Activated CD4-positive, alpha-beta T cell treated with anti-CD3 and anti-CD28 coated beads for 4 hours (primary cell): ENCODE results near the gene ZMYND15.

Experiments
- DNase-seq, 2 donors: peaks; one replicate each; pipeline ENCODE4 v3.0.0-alpha.2; 2020

Gene ZMYND15

DNA sequence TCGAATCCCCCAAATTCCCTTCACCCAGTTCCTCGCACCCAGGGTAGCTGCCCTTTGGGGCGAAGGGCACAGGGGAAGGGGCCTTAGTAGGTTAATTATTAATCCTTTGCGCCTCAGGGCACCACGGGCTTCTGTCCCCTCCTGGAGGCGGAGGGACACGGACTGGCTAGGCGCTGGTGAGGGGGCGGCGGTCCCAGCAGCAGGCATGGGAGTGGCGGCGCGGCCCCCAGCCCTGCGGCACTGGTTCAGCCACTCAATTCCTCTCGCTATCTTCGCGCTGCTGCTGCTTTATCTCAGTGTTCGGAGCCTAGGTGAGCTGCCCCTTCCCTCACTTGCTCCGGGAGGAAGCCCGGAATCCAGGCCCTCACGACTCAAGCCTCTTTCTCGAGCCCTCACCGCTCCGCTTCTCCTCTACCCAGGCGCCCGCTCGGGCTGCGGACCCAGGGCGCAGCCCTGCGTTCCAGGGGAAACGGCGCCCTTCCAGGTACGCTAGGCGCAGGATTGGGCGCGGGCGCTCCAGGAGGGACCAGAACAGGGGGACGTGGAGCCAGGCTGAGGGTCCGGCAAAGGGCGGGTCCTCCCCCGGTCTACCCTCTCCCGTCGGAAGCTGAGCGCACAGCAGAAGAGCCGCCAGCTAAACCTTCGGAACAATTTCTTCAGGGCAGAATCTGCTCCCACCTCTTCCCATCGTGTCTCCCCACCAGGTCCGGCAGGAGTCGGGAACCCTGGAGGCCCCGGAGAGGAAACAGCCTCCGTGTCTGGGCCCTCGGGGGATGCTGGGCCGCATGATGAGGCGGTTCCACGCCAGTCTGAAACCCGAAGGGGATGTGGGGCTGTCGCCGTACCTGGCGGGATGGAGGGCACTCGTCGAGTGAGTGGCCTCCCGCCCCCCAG is 49.4 kb downstream of the ZMYND15 start, which contains the start of gene GLTPD2:
TSS of gene GLTPD2 (plus strand) at position 158 of the 894 bp plus-strand sequence. CDS start at position 206, 48 bp downstream.
- DNase-seq = no peak

DNA sequence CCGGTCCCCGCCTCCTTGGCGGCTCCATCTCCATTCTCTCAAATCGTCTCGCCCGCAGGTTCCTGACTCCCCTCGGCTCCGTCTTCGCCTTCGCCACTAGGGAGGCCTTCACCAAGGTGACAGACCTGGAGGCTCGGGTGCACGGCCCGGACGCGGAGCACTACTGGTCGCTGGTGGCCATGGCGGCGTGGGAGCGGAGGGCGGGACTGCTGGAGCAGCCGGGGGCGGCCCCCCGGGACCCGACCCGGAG is 50.0 kb downstream of the ZMYND15 start:
- no peak for DNase-seq

DNA sequence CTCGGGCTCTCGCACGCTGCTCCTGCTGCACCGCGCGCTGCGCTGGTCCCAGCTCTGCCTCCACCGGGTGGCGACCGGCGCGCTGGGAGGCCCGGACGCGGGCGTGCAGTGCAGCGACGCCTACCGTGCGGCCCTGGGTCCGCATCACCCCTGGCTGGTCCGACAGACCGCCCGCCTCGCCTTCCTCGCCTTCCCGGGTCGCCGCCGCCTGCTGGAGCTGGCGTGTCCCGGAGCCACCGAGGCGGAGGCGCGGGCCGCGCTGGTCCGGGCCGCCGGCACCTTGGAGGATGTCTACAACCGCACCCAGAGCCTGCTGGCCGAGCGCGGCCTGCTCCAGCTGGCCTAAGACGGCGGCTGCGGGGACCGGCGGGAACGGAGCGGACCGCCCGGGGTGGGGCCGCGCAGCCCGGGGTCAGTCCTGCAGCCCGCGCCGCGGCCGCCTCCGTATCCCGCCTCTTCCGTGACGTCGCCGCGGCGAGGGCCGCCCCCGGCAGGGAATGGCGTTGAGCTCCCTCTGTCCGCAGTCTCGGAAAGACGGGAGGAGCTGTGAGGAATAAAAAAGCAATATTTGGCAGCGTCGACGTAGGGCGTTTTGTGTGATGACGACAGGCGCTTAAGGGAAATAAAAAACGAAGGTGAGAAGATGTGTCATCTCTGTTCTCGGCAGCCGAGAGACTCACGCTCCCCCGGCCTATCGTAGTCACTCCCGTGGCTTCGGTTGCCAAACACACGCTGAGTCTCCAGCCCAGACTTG is 50.5 kb downstream of the ZMYND15 start:
- peak; percentile 73 to 78 for DNase-seq

DNA sequence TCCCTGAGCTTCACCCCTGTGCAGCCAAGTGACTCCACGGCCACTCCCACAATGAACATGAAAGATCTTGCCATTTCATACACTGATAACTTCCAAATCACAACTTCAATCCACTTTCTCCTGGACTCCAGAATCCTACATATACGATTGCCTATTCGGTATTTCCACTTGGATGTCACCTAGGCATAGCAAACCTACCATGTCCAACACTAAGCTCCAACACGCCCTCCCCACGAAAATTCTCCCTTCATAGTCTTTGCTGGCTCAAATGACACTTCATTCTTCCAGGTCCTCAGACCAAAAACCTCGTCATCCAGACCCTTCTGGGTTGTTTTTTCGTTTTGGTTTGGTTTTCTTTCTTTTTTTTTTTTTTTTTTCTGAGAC is 51.1 kb downstream of the ZMYND15 start:
- no peak for DNase-seq

DNA sequence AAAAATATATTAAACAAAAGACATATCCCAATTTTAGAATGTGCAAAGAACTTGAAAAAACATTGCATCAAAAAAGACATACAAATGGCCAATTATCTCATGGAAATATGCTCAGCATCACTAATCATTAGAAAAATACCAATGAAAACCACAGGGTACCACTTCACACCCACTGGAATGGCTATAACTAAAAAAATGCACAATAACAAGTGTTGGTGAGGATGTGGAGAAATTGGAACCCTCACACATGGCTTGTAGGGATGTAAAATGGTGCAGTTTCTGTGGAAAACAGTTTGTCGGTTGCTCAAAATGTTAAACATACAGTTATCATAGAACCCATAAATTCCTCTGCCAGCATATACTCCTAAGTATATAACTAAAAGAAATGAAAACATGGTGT is 55.5 kb downstream of the ZMYND15 start:
- no peak for DNase-seq
